Stimulated activated CD8-positive, alpha-beta memory T cell treated with anti-CD3 and anti-CD28 coated beads, Interleukin-4, amount 100 ng/mL, for 1 hour (primary cell): ENCODE data around the gene CSK.

Experiments
- DNase-seq, 2 donors: peaks; one replicate each; pipeline ENCODE4 v3.0.0-alpha.2; 2020; ENCODE audit warnings: low read depth in 2 of 2, low spot score in 1 of 2

The CSK gene

DNA sequence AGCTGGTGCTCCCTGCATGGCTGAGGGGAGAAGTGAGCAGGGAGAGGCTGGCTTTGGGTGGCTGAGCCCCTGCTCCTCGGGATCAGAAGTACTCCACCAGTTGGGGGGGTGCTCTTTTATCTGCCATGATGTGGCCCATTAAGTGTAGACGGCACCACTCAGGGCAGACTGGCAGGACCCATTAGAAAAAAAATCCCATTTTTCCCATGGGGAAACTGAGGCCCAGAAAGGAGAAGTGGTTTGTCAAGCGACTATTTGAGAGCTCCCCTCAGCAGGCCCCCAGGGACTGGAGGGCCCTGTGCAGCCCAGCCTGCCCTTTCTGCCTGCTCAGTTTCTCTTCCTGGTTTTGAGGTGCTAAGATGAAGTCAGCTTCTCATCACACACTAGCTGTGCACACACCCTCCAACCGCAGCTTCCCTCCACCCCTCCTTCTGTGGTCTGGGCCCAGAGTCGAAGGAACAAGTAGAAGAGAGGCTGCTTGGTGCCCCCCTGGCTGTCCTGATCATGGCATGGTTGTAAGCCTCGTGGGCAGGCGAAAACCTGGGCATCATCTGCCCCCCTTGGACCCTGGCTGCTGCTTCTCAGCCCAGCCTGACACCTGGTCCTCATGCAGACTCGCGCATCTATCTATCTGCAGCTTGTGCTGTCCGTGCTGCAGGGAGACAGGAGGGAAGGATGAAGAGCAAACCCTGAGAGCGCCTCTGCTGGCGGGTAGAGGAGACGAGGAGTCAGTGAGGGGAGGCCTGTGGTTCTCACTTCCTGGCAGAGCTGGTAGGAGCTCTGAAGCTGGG lies 5.6 kb downstream of the CSK start:
- peak; percentile 76 to 80 for DNase-seq

DNA sequence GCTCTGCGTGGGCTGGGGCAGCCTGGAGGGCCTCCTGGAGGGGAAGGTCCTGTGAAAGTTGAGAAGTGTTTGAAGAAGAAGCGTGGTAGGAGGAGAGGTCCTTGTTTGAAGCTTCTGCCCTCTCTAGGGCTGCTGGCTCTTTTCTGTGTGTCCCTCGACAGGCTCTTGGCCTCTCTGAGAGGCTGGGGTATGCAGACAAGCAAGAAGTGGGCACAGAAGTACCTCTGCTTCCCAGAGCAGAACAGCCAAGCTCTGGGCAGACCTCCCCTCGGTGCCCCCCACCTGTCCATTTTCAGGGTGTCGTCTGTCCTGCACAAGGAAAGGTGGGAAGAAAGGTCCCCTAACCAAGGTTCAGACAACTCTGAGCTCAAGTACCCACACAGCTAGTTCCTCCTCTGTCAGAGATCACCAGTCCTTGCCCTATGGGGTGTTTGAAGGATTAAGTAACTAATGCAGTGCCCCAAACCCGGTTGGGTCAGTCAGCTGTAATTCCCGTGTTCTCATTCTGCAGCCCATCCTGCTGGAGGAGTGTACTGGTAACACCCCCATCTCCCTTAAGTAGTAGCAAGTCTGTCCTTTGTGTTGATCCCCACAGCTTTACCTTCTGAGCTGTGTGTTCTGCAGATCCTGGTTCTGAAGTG lies 6.3 kb downstream of the CSK start:
- no peak for DNase-seq

DNA sequence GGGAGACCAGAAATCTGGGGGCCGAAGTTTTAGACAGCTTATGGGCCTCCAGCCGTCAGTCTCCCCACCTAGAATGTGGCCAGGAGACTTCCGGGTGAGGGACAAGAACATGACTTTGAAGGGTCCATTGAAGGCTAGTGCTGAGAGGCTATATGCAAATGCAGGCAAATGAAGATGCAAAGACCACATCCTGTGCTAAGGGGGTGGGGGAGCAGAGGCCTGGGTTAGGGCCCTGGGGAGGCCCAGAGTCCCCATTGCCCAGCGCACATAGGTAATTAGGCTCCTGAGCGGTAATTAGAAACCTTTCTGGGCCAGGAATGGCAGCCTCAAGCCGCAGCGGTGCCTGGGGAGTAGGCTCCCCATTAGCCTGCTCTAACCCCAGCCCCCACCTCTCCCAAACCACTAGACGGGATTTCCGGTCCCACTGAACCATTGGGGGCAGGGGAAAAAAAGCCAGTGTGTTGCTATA lies 6.8 kb downstream of the CSK start:
- DNase-seq = no peak

DNA sequence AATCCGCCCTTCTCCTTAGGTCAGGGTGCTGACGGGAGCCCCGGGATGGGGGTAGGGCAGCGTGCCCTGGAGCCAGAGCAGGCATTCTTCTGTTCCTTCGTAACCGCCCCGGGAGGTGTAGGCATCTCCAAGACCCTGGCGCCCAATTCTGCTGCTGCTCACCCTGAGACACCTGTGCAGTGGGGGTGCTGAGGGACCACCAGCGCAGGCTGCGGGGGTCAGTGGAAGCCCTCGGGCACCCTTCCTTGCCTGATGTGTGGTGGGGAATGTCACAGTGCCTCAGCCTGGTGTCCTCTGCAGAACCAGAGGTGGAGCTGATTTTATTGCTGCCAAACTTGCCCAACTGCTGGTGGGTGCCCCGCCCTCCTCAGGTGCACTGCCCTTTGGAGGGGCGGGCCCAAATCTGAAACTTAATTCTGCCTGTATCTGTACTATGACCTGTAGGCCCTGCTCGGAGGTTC lies 7.3 kb downstream of the CSK start:
- no peak for DNase-seq

DNA sequence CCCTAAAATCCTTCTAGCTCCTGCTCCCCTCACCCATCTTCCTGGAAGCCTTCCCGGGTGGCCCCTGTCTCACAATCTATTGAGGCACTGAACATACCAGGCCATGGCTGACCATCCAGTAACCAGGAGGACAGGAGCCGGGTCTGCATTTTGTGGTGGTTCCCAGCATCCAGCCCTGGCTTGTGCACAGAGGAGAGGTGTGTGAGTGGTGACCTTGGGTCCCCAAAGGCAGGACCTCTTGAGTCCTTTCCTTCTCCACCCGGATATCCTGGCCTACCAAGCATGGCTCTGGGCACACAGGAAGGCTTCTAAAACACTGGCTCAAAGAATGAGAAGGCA lies 7.8 kb downstream of the CSK start:
- DNase-seq = no peak

GRCh38 chr15:74790080-74790916 lies 8.4 kb downstream of the CSK start:
- no peak for DNase-seq

DNA sequence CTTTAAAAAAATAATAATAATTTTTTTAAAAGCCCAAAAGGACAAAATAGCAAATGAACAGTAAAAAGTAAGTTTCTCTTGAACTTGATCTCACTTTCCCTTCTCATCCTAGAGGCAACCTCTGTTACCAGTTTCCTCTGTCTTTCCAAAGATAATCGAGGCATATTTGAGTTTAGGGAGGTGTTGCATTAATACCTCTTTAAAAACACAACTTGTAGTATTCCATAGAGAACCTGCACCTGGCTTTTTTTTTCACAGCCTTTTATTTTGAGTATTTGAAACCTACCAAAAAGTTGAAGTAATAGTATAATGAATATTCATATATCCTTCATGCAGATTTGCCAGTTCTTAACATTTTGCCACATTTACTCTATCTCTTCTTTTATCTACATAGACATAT lies 9.1 kb downstream of the CSK start:
- no peak for DNase-seq

- DNase-seq = no peak
Measured at GRCh38 chr15:74791667-74792066, 9.8 kb downstream of the CSK start.

GRCh38 chr15:74792227-74793016 lies 10.5 kb downstream of the CSK start:
- no peak for DNase-seq

- DNase-seq = peak in 1 of 2 donors; percentile 69
Measured at GRCh38 chr15:74793135-74794028, 11.5 kb downstream of the CSK start.

DNA sequence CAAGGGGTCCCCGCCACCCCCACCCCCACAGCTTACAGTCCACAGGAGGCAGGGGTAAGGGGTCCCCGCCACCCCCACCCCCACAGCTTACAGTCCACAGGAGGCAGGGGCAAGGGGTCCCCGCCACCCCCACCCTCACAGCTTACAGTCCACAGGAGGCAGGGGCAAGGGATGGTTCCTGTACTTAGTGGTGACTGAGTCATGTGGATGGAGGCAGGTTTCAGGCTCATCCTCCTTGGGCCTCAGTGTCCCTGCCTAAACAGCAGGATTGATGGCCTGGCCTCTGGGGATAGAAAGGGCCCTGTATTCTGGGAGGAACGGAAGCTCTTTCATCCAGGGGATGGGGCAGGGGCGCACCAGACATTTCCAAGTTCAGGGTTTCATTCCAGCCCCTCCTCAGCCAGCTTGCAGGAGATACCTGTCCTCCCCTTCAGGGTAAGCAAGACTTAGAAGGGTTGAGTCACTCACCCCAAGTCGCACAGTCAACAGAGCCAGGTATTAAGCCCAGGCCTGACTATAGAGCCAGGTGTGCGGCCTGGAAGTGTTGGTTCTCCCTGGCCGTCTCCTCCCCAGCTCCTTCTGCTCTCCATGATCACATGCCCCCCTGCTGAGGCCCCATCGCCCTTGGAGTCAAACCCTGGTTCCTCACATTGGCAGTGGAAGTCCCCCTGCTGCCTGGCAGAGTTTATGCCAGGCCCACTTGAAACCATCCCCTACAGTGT lies 12.5 kb downstream of the CSK start:
- no peak for DNase-seq

GRCh38 chr15:74794970-74795349 lies 13.1 kb downstream of the CSK start:
- no peak for DNase-seq

- DNase-seq = no peak
Measured at GRCh38 chr15:74795966-74796625, 14.2 kb downstream of the CSK start.

DNA sequence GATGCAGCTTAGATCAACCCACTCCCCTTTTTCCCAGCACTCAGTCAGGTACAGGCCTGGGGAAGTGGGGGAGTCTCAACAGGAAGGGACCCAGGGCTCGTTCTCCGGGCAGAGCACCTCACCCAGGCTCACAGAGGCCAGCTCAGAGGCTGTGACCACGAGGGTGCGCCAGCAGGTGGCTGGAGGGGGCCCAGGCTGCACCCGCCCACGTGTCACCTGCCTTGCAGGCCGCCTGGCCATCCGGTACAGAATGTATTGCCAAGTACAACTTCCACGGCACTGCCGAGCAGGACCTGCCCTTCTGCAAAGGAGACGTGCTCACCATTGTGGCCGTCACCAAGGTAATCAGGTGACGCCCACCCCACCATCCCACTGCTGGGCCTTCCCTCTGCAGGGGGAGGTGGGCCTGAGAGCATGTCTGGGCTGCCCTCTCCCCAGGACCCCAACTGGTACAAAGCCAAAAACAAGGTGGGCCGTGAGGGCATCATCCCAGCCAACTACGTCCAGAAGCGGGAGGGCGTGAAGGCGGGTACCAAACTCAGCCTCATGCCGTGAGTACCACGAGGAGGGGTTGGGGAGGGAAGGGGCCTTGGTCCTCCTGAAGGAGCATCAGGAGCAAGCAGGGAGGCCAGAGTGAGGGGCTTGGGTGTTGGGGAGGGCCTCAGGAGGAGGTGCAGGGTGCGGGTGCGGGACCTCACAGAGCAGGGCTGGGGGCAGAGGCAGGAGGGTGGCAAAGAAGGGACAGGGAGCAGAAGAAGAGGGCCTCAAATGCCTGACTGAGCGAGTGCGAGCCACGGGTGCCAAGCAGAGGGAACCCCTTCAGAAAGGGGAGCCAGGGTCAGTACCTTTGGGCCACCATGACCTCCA lies 16.7 kb downstream of the CSK start:
- DNase-seq = no peak

DNA sequence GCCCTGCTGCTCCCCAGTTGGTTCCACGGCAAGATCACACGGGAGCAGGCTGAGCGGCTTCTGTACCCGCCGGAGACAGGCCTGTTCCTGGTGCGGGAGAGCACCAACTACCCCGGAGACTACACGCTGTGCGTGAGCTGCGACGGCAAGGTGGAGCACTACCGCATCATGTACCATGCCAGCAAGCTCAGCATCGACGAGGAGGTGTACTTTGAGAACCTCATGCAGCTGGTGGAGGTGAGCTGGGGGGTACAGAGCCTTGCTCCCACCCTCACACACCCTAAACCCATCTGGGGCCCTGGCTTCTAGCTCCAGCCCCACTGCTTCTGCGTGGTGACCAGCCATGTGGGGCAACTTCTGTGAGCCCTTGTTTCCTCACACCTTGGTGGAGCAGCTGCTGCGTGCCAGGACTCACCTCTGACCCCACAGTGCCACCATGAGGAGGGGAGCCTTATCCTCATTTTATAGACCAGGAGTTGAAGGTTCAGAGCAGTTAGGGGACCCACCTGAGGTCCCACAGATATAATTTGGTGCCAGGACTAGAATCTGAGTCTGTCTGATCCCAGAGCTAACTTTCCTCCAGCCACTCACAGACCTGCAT lies 17.5 kb downstream of the CSK start:
- DNase-seq = no peak

DNA sequence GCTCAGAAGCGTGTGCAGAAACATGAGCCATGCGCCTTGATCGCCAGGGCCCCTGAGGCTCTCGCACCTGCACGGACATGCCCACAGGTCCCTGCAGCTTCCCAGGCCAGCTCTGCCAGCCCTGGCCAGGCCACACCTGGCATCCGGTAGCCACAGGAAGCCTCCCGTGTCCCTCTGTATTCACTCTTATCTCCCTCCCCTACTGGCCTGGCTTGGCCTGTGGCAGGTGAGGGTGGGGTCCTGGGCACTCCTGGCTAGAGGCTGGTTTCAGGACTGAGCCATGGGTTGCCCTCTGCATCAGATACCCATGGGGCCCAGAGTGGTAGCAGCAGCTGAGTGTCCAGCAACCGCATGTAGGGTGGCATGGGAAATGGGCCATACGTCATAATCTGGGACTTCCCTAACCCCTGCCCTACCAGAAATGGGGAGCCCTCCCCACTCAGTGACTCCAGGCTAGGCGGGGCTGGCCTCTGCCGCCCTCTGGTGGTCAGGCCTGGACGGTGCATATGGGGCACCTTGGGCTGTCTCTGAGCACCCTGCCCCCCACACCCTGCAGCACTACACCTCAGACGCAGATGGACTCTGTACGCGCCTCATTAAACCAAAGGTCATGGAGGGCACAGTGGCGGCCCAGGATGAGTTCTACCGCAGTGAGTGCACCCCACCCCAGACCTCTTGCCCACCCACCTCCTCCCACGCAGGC lies 18.1 kb downstream of the CSK start:
- DNase-seq = peak; percentile 76 to 77

DNA sequence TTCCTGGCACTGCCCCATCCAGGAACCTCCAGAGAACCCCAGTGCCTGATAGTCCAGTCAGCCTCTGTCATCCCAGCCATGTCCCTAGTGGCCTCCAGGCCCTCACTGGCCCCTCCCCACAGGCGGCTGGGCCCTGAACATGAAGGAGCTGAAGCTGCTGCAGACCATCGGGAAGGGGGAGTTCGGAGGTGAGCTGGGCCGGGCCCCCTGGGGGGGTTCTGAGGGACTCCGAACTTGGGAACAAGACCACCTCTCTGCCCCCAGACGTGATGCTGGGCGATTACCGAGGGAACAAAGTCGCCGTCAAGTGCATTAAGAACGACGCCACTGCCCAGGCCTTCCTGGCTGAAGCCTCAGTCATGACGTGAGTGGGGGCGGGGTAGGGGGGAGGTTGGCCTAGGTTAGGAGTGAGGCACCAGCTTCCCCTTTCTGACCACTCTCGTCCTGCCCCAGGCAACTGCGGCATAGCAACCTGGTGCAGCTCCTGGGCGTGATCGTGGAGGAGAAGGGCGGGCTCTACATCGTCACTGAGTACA lies 18.7 kb downstream of the CSK start:
- DNase-seq = no peak
